Transverse colon (tissue), 3 donors: Measurements from ENCODE around the gene PACSIN2.

Source experiments
- EP300 ChIP-seq: sonication (generic); formaldehyde crosslinking; IDR thresholded peaks from one replicate; pipeline ENCODE4 v1.6.1; 2017; ENCODE audit warnings: antibody characterized with exemption, low read depth
- POLR2AphosphoS5 ChIP-seq, 3 donors: sonication (generic); formaldehyde crosslinking; IDR thresholded peaks; one replicate each; pipeline ENCODE4 v1.6.1; 2016; ENCODE audit warnings: antibody characterized with exemption in 3 of 3

DNA sequence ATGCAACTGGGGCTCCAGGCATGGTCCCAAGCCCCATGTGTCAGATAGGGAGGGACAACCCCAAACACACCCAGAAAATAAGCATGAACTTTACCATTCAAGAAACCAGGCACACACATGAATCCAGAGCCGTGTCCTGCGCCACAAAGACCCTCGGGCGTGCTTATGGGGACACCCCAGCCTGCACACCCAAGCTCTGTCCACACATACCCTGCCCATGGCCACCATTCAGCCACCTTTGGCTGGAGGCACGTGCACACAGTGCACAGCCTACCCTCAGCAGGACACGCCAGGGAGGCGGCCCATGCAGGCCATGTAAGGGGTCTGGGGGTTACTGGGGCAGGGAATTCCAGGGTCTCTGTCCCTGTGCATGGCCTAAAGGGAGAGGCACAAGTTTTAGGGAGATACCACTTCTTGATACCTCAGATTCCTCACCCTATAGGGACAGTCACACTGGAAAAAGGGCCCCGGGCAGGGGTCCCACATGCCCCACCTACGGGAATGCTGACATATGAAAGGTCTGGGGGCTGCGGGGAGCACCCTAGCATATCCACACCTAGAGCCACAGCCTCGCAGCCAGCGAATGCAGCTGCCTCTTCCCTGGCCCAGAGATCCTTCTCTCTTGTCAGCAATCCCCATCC lies 20.6 kb downstream of the PACSIN2 start:
- TF ChIP-seq POLR2AphosphoS5 (IDR thresholded peaks at IDR 0.05) (no peak), EP300 (no peak)
